HL-60/S4 (cell line): ENCODE results near the gene CNBD2.
"Not testable (repeated sequence)": the region's sequence is repeated elsewhere in the genome, so short reads cannot be mapped to it uniquely, and the experiment has no call there.

ENCODE experiments used
- in situ Hi-C: fragments of 300-500 bp; cut with MboI; formaldehyde crosslinking; loops from 2 replicates; pipeline ENCODE4 v1.14.3; 2022; ENCODE audit warnings: low sequenced_read_pairs

Gene CNBD2

GRCh38 chr20:36053863-36054518, 85.6 kb downstream of the CNBD2 start:
- in situ Hi-C loops: not testable (repeated sequence)

GRCh38 chr20:36055145-36055544, 86.8 kb downstream of the CNBD2 start:
- in situ Hi-C loops: no loop called here

- in situ Hi-C loops: no loop called here
Observed at GRCh38 chr20:36060676-36061075, 92.3 kb downstream of the CNBD2 start.

- in situ Hi-C loops: no loop called here
Observed at GRCh38 chr20:36061754-36062153, 93.4 kb downstream of the CNBD2 start.

- in situ Hi-C loops: no loop called here
Observed at GRCh38 chr20:36062799-36063198, 94.4 kb downstream of the CNBD2 start.

GRCh38 chr20:36063916-36064657, 95.7 kb downstream of the CNBD2 start:
- in situ Hi-C loops: no loop called here

GRCh38 chr20:36064658-36065426, 96.5 kb downstream of the CNBD2 start:
- in situ Hi-C loops: no loop called here

- in situ Hi-C loops: no loop called here
Observed at GRCh38 chr20:36065427-36065998, 97.1 kb downstream of the CNBD2 start.

GRCh38 chr20:36066777-36067176, 98.4 kb downstream of the CNBD2 start:
- in situ Hi-C loops: no loop called here

- in situ Hi-C loops: not testable (repeated sequence)
Observed at GRCh38 chr20:36068526-36068925, 100.1 kb downstream of the CNBD2 start.

- in situ Hi-C loops: no loop called here
Observed at GRCh38 chr20:36070451-36070850, 102.1 kb downstream of the CNBD2 start.

- in situ Hi-C loops: no loop called here
Observed at GRCh38 chr20:36071848-36072247, 103.5 kb downstream of the CNBD2 start.

GRCh38 chr20:36074983-36075382, 106.6 kb downstream of the CNBD2 start:
- in situ Hi-C loops: no loop called here

- in situ Hi-C loops: not testable (repeated sequence)
Observed at GRCh38 chr20:36077762-36078161, 109.4 kb downstream of the CNBD2 start.

- in situ Hi-C loops: no loop called here
Observed at GRCh38 chr20:36079486-36079885, 111.1 kb downstream of the CNBD2 start.

- in situ Hi-C loops: not testable (repeated sequence)
Observed at GRCh38 chr20:36079984-36080383, 111.6 kb downstream of the CNBD2 start.
